Stimulated activated CD8-positive, alpha-beta memory T cell treated with anti-CD3 and anti-CD28 coated beads, Interleukin-2, amount 100 ng/mL, for 48 hours (primary cell): Measurements from ENCODE around the gene SLC4A7.
"Not testable (repeated sequence)": the region's sequence is repeated elsewhere in the genome, so short reads cannot be mapped to it uniquely, and the experiment has no call there.

Source experiments
- DNase-seq, 2 donors: peaks; one replicate each; pipeline ENCODE4 v3.0.0-alpha.2; 2020; ENCODE audit warnings: low read depth in 2 of 2

The SLC4A7 gene

GRCh38 chr3:27429909-27430308 lies 54.3 kb downstream of the SLC4A7 start:
- no peak for DNase-seq

GRCh38 chr3:27428446-27428845 lies 55.7 kb downstream of the SLC4A7 start:
- DNase-seq = no peak

- DNase-seq = no peak
These were observed 57.3 kb downstream of the SLC4A7 start for GRCh38 chr3:27426926-27427325.

- DNase-seq = no peak
These were observed 58.2 kb downstream of the SLC4A7 start for GRCh38 chr3:27425896-27426565.

GRCh38 chr3:27424812-27425521 lies 59.2 kb downstream of the SLC4A7 start:
- not testable (repeated sequence) for DNase-seq

GRCh38 chr3:27423463-27423862 lies 60.7 kb downstream of the SLC4A7 start:
- DNase-seq = no peak

- DNase-seq = no peak
These were observed 61.6 kb downstream of the SLC4A7 start for GRCh38 chr3:27422617-27423016.

GRCh38 chr3:27415202-27415601 lies 69.0 kb downstream of the SLC4A7 start:
- DNase-seq = no peak

GRCh38 chr3:27392950-27393679 lies 91.1 kb downstream of the SLC4A7 start:
- no peak for DNase-seq

GRCh38 chr3:27392414-27392813 lies 91.8 kb downstream of the SLC4A7 start:
- not testable (repeated sequence) for DNase-seq

GRCh38 chr3:27391796-27392195 lies 92.4 kb downstream of the SLC4A7 start:
- no peak for DNase-seq

- DNase-seq = no peak
These were observed 96.6 kb downstream of the SLC4A7 start for GRCh38 chr3:27387625-27388024.

- no peak for DNase-seq
These were observed 98.7 kb downstream of the SLC4A7 start for GRCh38 chr3:27385504-27385903.

GRCh38 chr3:27384191-27384590 lies 100.0 kb downstream of the SLC4A7 start:
- no peak for DNase-seq

GRCh38 chr3:27380433-27381357 lies 103.5 kb downstream of the SLC4A7 start:
- DNase-seq = no peak

- DNase-seq = no peak
These were observed 105.9 kb downstream of the SLC4A7 start for GRCh38 chr3:27378331-27378730.

- no peak for DNase-seq
These were observed 107.9 kb downstream of the SLC4A7 start for GRCh38 chr3:27376109-27376772.

- DNase-seq = peak; percentile 79 to 82
These were observed 115.2 kb downstream of the SLC4A7 start, which contains the start of gene NEK10 for GRCh38 chr3:27368831-27369607. Gene NEK10, minus strand, starts transcription at chr3:27369383. Its CDS starts 16,501 bp downstream, at chr3:27352882.

- no peak for DNase-seq
These were observed 118.1 kb downstream of the SLC4A7 start for GRCh38 chr3:27366062-27366591.
